HCT116 (cell line): ENCODE measurements around the gene LRCH3. TPM values are rescaled to one million over a fixed set of nuclear protein-coding genes. Genes with fewer than 3 reads are reported as not detected.

Source experiments
- ATAC-seq: fragments of 200-7000 bp; cut with Tn5 transposase; 2 replicates; pipeline ENCODE4 v1.9.1; 2020; ENCODE audit warnings: mild to moderate bottlenecking, moderate library complexity
- BruUV-seq: library from RNA; stranded (reverse); fragments of 400-500 nt; replicated peaks from 2 replicates; lab custom pipeline; 2021; lab: Mats Ljungman, UMichigan
- CTCF ChIA-PET: fragments of 300-600 bp; sonication (Branson Sonifier 250); formaldehyde crosslinking; loops from one replicate; lab custom pipeline; 2021; ENCODE audit warnings: antibody characterized with exemption; lab: Charles Lee
- POLR2A ChIA-PET: fragments of 300-600, 350-600 bp; sonication (Branson Sonifier 250); formaldehyde crosslinking; loops from one replicate; lab custom pipeline; 2021; ENCODE audit warnings: antibody characterized with exemption; lab: Charles Lee
- RAD21 ChIA-PET, 2 experiments: fragments of 300-600 bp; sonication (Branson Sonifier 250); formaldehyde crosslinking; loops; one replicate each; lab custom pipeline; 2023; ENCODE audit warnings: low total read pairs in 2 of 2; ENCODE audit not compliant: uncharacterized antibody in 2 of 2, unreplicated experiment in 2 of 2, low non-redundant PET in 1 of 2; lab: Charles Lee
- DNase-seq: peaks from one replicate; pipeline ENCODE4 v3.0.0-alpha.2; 2010; ENCODE audit warnings: low read depth, low spot score
- H2AFZ ChIP-seq: fragments of 200-600 bp; shearing (Covaris generic), sonication (generic); 2 replicates; pipeline ENCODE4 v1.6.1; 2017; ENCODE audit warnings: low read depth, mixed run types, mixed read lengths, antibody characterized with exemption, low read length; ENCODE audit not compliant: poor library complexity, severe bottlenecking
- H3K27ac ChIP-seq: 2 replicates; pipeline ENCODE4 v1.5.1; 2012; ENCODE audit warnings: low read depth, low read length
- H3K27me3 ChIP-seq: fragments of 200-600 bp; sonication (generic); 2 replicates; pipeline ENCODE4 v1.6.1; 2016; ENCODE audit warnings: mixed run types, low read length, mixed read lengths; ENCODE audit not compliant: insufficient read depth
- H3K36me3 ChIP-seq, 2 experiments: fragments of 200-500 bp in 1 of 2; fragments of 200-600 bp in 1 of 2; sonication (Bioruptor generic) in 1 of 2; sonication (generic) in 1 of 2; 2 replicates each; pipeline versions ENCODE4 v1.5.1 to v1.6.1; 2014 to 2016; ENCODE audit warnings: low read length in 2 of 2, inconsistent platforms in 1 of 2, mixed read lengths in 1 of 2, mixed run types in 1 of 2; ENCODE audit not compliant: insufficient read depth in 2 of 2, control insufficient read depth in 1 of 2
- H3K4me1 ChIP-seq, 2 experiments: fragments of 200-600 bp in 1 of 2; sonication (generic) in 1 of 2; 2 replicates each; pipeline versions ENCODE4 v1.5.1 to v1.6.1; 2012 to 2017; ENCODE audit warnings: low read length in 2 of 2, inconsistent platforms in 1 of 2, mild to moderate bottlenecking in 1 of 2, mixed read lengths in 1 of 2, mixed run types in 1 of 2, moderate library complexity in 1 of 2; ENCODE audit not compliant: insufficient read depth in 2 of 2, control insufficient read depth in 1 of 2
- H3K4me2 ChIP-seq: fragments of 200-600 bp; sonication (generic); 2 replicates; pipeline ENCODE4 v1.6.1; 2017; ENCODE audit warnings: mixed run types, low read length, mixed read lengths
- H3K4me3 ChIP-seq, 2 experiments: fragments of 200-600 bp in 1 of 2; sonication (generic) in 1 of 2; replicated peaks in 1 of 2; 2 replicates each; pipeline ENCODE4 v1.5.1; 2011 to 2016; ENCODE audit warnings: low read length in 2 of 2, control low read depth in 1 of 2, low read depth in 1 of 2, mild to moderate bottlenecking in 1 of 2, mixed read lengths in 1 of 2, mixed run types in 1 of 2
- H3K79me2 ChIP-seq: fragments of 200-600 bp; sonication (generic); 2 replicates; pipeline ENCODE4 v1.6.1; 2017; ENCODE audit warnings: mild to moderate bottlenecking, mixed run types, low read length, moderate library complexity, mixed read lengths; ENCODE audit not compliant: insufficient read depth
- H3K9ac ChIP-seq: fragments of 200-600 bp; sonication (generic); 2 replicates; pipeline ENCODE4 v1.6.1; 2016; ENCODE audit warnings: low read length, mixed read lengths
- H3K9me2 ChIP-seq: fragments of 200-600 bp; sonication (generic), shearing (Covaris generic); 2 replicates; pipeline ENCODE4 v1.6.1; 2017; ENCODE audit warnings: mixed run types, mild to moderate bottlenecking, moderate library complexity; ENCODE audit not compliant: insufficient read depth
- H3K9me3 ChIP-seq, 2 experiments: fragments of 200-500 bp in 1 of 2; fragments of 200-600 bp in 1 of 2; sonication (Bioruptor generic) in 1 of 2; sonication (generic) in 1 of 2; 2 replicates each; pipeline ENCODE4 v1.6.1; 2014 to 2017; ENCODE audit warnings: low read length in 2 of 2, mixed read lengths in 2 of 2, inconsistent platforms in 1 of 2, low read depth in 1 of 2, mild to moderate bottlenecking in 1 of 2, mixed run types in 1 of 2, moderate library complexity in 1 of 2; ENCODE audit not compliant: control insufficient read depth in 1 of 2, insufficient read depth in 1 of 2
- H4K20me1 ChIP-seq: fragments of 200-600 bp; sonication (generic), shearing (Covaris generic); 2 replicates; pipeline ENCODE4 v1.6.1; 2017; ENCODE audit warnings: mixed run types, mild to moderate bottlenecking, moderate library complexity; ENCODE audit not compliant: insufficient read depth
- CBX3 ChIP-seq: IDR thresholded peaks from 2 replicates; pipeline ENCODE4 v1.6.1; 2012; ENCODE audit warnings: low read depth
- CEBPB ChIP-seq: IDR thresholded peaks from 2 replicates; pipeline ENCODE4 v1.6.1; 2012; ENCODE audit warnings: low read depth
- EGR1 ChIP-seq: IDR thresholded peaks from 2 replicates; pipeline ENCODE4 v1.6.1; 2012; ENCODE audit warnings: low read depth
- ELF1 ChIP-seq: IDR thresholded peaks from 2 replicates; pipeline ENCODE4 v1.6.1; 2012; ENCODE audit warnings: low read depth, borderline replicate concordance
- EZH2phosphoT487 ChIP-seq: fragments of 200-600 bp; IDR thresholded peaks from 2 replicates; pipeline ENCODE4 v1.6.1; 2018; ENCODE audit warnings: antibody characterized with exemption, borderline replicate concordance
- JUND ChIP-seq: IDR thresholded peaks from 2 replicates; pipeline ENCODE4 v1.6.1; 2012
- POLR2AphosphoS5 ChIP-seq: IDR thresholded peaks from 2 replicates; pipeline ENCODE4 v1.6.1; 2011; ENCODE audit warnings: mild to moderate bottlenecking, low read depth, low read length, moderate library complexity
- RAD21 ChIP-seq: IDR thresholded peaks from 2 replicates; pipeline ENCODE4 v1.6.1; 2012; ENCODE audit warnings: low read depth, mild to moderate bottlenecking
- SP1 ChIP-seq: IDR thresholded peaks from 2 replicates; pipeline ENCODE4 v1.6.1; 2012; ENCODE audit warnings: low read depth
- TCF7L2 ChIP-seq: IDR thresholded peaks from 2 replicates; pipeline ENCODE4 v1.7.0; 2011; ENCODE audit warnings: borderline replicate concordance, inconsistent platforms; ENCODE audit not compliant: insufficient read depth, insufficient read length; ENCODE audit errors: extremely low read depth
- YY1 ChIP-seq: IDR thresholded peaks from 2 replicates; pipeline ENCODE4 v1.6.1; 2011; ENCODE audit warnings: low read length, low read depth, moderate library complexity, mild to moderate bottlenecking; ENCODE audit not compliant: insufficient replicate concordance; ENCODE audit errors: extremely low read depth
- ZFX ChIP-seq: fragments of 450-650 bp; IDR thresholded peaks from 2 replicates; pipeline ENCODE4 v1.6.1; 2017
- ZNF274 ChIP-seq: fragments of 200-500 bp; sonication (Bioruptor generic); IDR thresholded peaks from 2 replicates; pipeline ENCODE4 v1.6.1; 2014; ENCODE audit warnings: mild to moderate bottlenecking, low read depth, low read length, inconsistent platforms
- intact Hi-C: fragments of 100-400 bp; cut with micrococcal nuclease; formaldehyde crosslinking; loops from 2 replicates; pipeline ENCODE4 v1.10.0; 2022
- total RNA-seq: library from RNA; stranded (reverse); gene quantifications from one replicate; pipeline ENCODE4 v1.2.1, GENCODE V29; 2021; ENCODE audit not compliant: unreplicated experiment
- TF ChIP-seq, protein P1 (sequence below): IDR thresholded peaks from 2 replicates; pipeline ENCODE4 v1.6.1; 2012
- TF ChIP-seq, protein P2 (sequence below): IDR thresholded peaks from 2 replicates; pipeline ENCODE4 v1.6.1; 2012
- TF ChIP-seq, protein P3 (sequence below): IDR thresholded peaks from 2 replicates; pipeline ENCODE4 v1.6.1; 2011; ENCODE audit warnings: mild to moderate bottlenecking, low read length, moderate library complexity; ENCODE audit not compliant: insufficient replicate concordance; ENCODE audit errors: extremely low read depth
- TF ChIP-seq, protein P4 (sequence below), 3 experiments: fragments of 200-600 bp in 1 of 3; sonication (generic) in 1 of 3; IDR thresholded peaks in 2 of 3; conservative IDR thresholded peaks in 1 of 3; 2 replicates each; pipeline ENCODE4 v1.5.1; 2012 to 2017; ENCODE audit warnings: low read depth in 2 of 3, low read length in 2 of 3, antibody characterized with exemption in 1 of 3, borderline replicate concordance in 1 of 3, control low read depth in 1 of 3, mild to moderate bottlenecking in 1 of 3, mixed read lengths in 1 of 3, mixed run types in 1 of 3, moderate library complexity in 1 of 3; ENCODE audit not compliant: insufficient read depth in 1 of 3
- TF ChIP-seq, protein P5 (sequence below): IDR thresholded peaks from 2 replicates; pipeline ENCODE4 v1.6.1; 2012; ENCODE audit warnings: low read depth

Gene LRCH3
- total RNA-seq, 1 experiment from 2014 or later = 38.1 TPM

DNA sequence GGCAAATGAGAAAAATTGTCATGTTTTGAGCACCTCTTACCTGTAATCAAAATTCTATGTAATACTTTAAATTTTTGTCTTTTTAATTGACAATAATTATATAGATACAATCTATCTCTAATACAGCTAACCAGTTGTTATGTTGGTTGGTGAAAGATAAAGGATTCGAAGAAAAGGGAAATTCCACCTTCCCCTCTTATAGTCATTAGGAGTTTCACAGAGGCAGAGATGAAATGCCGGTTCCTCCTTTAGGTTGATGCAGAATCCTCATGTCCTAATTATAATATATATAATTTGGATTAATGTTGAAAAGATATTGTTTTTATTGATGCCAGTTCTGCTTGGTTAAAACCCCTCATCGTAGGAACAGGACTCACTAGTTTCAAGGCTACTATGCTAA lies 67.1 kb downstream of the LRCH3 start:
- Histone ChIP-seq H3K4me1 (no peaks in the 10 kb centered on the region), H2AFZ (no peak overlapping the region), H3K9ac (no peak overlapping the region), H3K27ac (no peak overlapping the region), H3K9me3 (no peaks in the 10 kb centered on the region), H4K20me1 (no peaks in the 10 kb centered on the region), H3K9me2 (no peaks in the 10 kb centered on the region), H3K4me2 (no peak overlapping the region), H3K79me2 (no peaks in the 10 kb centered on the region), H3K27me3 (no peaks in the 10 kb centered on the region), H3K36me3 (peaks cover 0 to 4% of the 10 kb centered on the region in 2 experiments; a peak in 1 of 4 replicates), H3K4me3 (no peak overlapping the region)
- ChIA-PET CTCF (no interaction called here), RAD21 (no interaction called here), POLR2A (no interaction called here)
- no peak for DNase-seq
- intact Hi-C loops = no loop called here
- BruUV-seq = no TSS peak
- TF ChIP-seq JUND (no peak), ELF1 (no peak), RAD21 (no peak), POLR2AphosphoS5 (no peak), CEBPB (no peak), SP1 (no peak), TCF7L2 (no peak), ZNF274 (no peak), ZFX (no peak), EGR1 (no peak), YY1 (no peak), EZH2phosphoT487 (no peak), CBX3 (no peak)
- TF ChIP-seq, protein P1, sequence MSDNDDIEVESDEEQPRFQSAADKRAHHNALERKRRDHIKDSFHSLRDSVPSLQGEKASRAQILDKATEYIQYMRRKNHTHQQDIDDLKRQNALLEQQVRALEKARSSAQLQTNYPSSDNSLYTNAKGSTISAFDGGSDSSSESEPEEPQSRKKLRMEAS = no peak
- TF ChIP-seq, protein P2, sequence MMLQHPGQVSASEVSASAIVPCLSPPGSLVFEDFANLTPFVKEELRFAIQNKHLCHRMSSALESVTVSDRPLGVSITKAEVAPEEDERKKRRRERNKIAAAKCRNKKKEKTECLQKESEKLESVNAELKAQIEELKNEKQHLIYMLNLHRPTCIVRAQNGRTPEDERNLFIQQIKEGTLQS = no peak
- TF ChIP-seq, protein P3, sequence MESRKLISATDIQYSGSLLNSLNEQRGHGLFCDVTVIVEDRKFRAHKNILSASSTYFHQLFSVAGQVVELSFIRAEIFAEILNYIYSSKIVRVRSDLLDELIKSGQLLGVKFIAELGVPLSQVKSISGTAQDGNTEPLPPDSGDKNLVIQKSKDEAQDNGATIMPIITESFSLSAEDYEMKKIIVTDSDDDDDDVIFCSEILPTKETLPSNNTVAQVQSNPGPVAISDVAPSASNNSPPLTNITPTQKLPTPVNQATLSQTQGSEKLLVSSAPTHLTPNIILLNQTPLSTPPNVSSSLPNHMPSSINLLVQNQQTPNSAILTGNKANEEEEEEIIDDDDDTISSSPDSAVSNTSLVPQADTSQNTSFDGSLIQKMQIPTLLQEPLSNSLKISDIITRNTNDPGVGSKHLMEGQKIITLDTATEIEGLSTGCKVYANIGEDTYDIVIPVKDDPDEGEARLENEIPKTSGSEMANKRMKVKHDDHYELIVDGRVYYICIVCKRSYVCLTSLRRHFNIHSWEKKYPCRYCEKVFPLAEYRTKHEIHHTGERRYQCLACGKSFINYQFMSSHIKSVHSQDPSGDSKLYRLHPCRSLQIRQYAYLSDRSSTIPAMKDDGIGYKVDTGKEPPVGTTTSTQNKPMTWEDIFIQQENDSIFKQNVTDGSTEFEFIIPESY = no peak
- TF ChIP-seq, protein P4, sequence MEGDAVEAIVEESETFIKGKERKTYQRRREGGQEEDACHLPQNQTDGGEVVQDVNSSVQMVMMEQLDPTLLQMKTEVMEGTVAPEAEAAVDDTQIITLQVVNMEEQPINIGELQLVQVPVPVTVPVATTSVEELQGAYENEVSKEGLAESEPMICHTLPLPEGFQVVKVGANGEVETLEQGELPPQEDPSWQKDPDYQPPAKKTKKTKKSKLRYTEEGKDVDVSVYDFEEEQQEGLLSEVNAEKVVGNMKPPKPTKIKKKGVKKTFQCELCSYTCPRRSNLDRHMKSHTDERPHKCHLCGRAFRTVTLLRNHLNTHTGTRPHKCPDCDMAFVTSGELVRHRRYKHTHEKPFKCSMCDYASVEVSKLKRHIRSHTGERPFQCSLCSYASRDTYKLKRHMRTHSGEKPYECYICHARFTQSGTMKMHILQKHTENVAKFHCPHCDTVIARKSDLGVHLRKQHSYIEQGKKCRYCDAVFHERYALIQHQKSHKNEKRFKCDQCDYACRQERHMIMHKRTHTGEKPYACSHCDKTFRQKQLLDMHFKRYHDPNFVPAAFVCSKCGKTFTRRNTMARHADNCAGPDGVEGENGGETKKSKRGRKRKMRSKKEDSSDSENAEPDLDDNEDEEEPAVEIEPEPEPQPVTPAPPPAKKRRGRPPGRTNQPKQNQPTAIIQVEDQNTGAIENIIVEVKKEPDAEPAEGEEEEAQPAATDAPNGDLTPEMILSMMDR (IDR thresholded peaks at IDR 0.05 in 2 of 3, conservative IDR thresholded peaks at IDR 0.05 in 1 of 3; ENCODE audit: borderline replicate concordance in 1 of 3, insufficient read depth in 1 of 3, low read depth in 2 of 3, low read length in 2 of 3) = no peak
- TF ChIP-seq, protein P5, sequence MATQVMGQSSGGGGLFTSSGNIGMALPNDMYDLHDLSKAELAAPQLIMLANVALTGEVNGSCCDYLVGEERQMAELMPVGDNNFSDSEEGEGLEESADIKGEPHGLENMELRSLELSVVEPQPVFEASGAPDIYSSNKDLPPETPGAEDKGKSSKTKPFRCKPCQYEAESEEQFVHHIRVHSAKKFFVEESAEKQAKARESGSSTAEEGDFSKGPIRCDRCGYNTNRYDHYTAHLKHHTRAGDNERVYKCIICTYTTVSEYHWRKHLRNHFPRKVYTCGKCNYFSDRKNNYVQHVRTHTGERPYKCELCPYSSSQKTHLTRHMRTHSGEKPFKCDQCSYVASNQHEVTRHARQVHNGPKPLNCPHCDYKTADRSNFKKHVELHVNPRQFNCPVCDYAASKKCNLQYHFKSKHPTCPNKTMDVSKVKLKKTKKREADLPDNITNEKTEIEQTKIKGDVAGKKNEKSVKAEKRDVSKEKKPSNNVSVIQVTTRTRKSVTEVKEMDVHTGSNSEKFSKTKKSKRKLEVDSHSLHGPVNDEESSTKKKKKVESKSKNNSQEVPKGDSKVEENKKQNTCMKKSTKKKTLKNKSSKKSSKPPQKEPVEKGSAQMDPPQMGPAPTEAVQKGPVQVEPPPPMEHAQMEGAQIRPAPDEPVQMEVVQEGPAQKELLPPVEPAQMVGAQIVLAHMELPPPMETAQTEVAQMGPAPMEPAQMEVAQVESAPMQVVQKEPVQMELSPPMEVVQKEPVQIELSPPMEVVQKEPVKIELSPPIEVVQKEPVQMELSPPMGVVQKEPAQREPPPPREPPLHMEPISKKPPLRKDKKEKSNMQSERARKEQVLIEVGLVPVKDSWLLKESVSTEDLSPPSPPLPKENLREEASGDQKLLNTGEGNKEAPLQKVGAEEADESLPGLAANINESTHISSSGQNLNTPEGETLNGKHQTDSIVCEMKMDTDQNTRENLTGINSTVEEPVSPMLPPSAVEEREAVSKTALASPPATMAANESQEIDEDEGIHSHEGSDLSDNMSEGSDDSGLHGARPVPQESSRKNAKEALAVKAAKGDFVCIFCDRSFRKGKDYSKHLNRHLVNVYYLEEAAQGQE = no peak
- no peak for ATAC-seq
